GM18520 (cell line): ENCODE results near the gene PLLP.

ENCODE experiments used
- ATAC-seq: cut with Tn5 transposase; IDR thresholded peaks from one replicate; pipeline ENCODE4 v1.9.1; 2021; ENCODE audit not compliant: unreplicated experiment

The PLLP gene

GRCh38 chr16:57303021-57303909 lies 18.8 kb upstream of the PLLP start:
- no peak for ATAC-seq

- no peak for ATAC-seq
Measured at GRCh38 chr16:57301126-57301817, 16.8 kb upstream of the PLLP start.

GRCh38 chr16:57300387-57301125 lies 16.1 kb upstream of the PLLP start:
- ATAC-seq, result peak; percentile 92

- ATAC-seq, result peak; percentile 28
Measured at GRCh38 chr16:57299719-57300386, 15.4 kb upstream of the PLLP start.

GRCh38 chr16:57299009-57299718 lies 14.7 kb upstream of the PLLP start:
- ATAC-seq, result no peak

- no peak for ATAC-seq
Measured at GRCh38 chr16:57297856-57298255, 13.4 kb upstream of the PLLP start.

- no peak for ATAC-seq
Measured at GRCh38 chr16:57289391-57290257, 5.2 kb upstream of the PLLP start.

GRCh38 chr16:57285379-57285778 lies 907 bp upstream of the PLLP start:
- ATAC-seq, result no peak

GRCh38 chr16:57284952-57285363 lies 486 bp upstream of the PLLP start:
- no peak for ATAC-seq

GRCh38 chr16:57283959-57284208 lies 588 bp downstream of the PLLP start:
- no peak for ATAC-seq

GRCh38 chr16:57283214-57283958 lies 1.1 kb downstream of the PLLP start:
- ATAC-seq, result no peak

- no peak for ATAC-seq
Measured at GRCh38 chr16:57282510-57283213, 1.8 kb downstream of the PLLP start.

- no peak for ATAC-seq
Measured at GRCh38 chr16:57281791-57282190, 2.7 kb downstream of the PLLP start.

GRCh38 chr16:57279780-57280638 lies 4.5 kb downstream of the PLLP start:
- no peak for ATAC-seq

GRCh38 chr16:57278494-57278893 lies 6.0 kb downstream of the PLLP start:
- no peak for ATAC-seq

GRCh38 chr16:57277586-57277985 lies 6.9 kb downstream of the PLLP start:
- ATAC-seq, result no peak

GRCh38 chr16:57276596-57276995 lies 7.9 kb downstream of the PLLP start:
- ATAC-seq, result no peak
